ENCODE data around the gene UGT8. TPM values are rescaled to one million over a fixed set of nuclear protein-coding genes. Genes with fewer than 3 reads are reported as not detected.
A peak's percentile ranks its signal among the peaks of the same experiment; 100 is the strongest.

The UGT8 gene
- total RNA-seq, 1 donor from 2014 or later: 12.3 TPM

DNA sequence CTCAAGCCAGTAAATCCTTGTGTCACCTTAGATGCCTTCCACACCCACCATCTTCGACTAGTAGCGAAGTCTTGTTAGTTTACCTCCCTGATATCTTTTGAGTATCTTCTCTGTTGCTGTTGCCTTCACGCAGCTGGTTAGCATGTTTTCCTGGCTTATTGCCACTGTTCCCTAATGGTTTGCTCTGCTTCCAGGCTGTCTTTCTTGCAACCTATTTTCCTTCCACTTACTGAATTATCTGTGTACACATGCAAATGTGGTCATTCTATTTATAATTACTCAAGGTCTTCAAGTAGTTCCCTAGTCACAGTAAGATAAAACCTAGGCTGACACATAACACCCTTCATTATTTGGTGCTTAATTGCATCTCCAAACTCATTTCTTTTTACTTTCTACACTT, 89.5 kb downstream of the UGT8 start:
- TF ChIP-seq, protein P1, sequence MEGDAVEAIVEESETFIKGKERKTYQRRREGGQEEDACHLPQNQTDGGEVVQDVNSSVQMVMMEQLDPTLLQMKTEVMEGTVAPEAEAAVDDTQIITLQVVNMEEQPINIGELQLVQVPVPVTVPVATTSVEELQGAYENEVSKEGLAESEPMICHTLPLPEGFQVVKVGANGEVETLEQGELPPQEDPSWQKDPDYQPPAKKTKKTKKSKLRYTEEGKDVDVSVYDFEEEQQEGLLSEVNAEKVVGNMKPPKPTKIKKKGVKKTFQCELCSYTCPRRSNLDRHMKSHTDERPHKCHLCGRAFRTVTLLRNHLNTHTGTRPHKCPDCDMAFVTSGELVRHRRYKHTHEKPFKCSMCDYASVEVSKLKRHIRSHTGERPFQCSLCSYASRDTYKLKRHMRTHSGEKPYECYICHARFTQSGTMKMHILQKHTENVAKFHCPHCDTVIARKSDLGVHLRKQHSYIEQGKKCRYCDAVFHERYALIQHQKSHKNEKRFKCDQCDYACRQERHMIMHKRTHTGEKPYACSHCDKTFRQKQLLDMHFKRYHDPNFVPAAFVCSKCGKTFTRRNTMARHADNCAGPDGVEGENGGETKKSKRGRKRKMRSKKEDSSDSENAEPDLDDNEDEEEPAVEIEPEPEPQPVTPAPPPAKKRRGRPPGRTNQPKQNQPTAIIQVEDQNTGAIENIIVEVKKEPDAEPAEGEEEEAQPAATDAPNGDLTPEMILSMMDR (IDR thresholded peaks at IDR 0.05; ENCODE audit: insufficient read depth, low read length, poor library complexity, severe bottlenecking): no peak
- Histone ChIP-seq H3K36me3 (ENCODE audit: control insufficient read depth, insufficient read depth, low read length) (no peaks in the 10 kb centered on the region), H3K4me3 (ENCODE audit: low read depth, low read length) (no peak overlapping the region), H3K27me3 (ENCODE audit: control insufficient read depth, insufficient read depth, low read length) (no peaks in the 10 kb centered on the region)
- DNase-seq (ENCODE audit: low read depth): no peak

DNA sequence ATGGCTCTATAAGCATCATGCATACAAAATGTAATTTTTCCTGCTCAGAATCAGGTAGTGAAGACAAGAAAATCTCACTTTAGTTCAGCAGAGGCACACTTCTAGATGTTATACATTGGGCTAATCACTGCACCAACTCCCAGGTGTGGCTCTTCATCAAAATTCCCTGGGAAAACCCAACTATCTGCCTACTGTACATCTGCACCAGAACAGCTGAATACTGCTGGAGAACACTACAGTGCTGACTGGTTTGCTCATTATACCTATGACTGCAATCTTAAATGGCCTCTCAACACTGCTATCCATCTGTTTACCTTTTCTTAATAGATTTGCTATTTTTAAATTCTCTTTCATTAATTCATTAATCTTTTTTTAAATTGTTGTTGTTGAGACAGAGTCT, 92.0 kb downstream of the UGT8 start:
- Histone ChIP-seq H3K4me3 (ENCODE audit: low read depth, low read length) (no peak overlapping the region), H3K36me3 (ENCODE audit: control insufficient read depth, insufficient read depth, low read length) (no peaks in the 10 kb centered on the region), H3K27me3 (ENCODE audit: control insufficient read depth, insufficient read depth, low read length) (no peaks in the 10 kb centered on the region)
- TF ChIP-seq, protein P1 (IDR thresholded peaks at IDR 0.05; ENCODE audit: insufficient read depth, low read length, poor library complexity, severe bottlenecking): no peak
- no peak for DNase-seq (ENCODE audit: low read depth)

DNA sequence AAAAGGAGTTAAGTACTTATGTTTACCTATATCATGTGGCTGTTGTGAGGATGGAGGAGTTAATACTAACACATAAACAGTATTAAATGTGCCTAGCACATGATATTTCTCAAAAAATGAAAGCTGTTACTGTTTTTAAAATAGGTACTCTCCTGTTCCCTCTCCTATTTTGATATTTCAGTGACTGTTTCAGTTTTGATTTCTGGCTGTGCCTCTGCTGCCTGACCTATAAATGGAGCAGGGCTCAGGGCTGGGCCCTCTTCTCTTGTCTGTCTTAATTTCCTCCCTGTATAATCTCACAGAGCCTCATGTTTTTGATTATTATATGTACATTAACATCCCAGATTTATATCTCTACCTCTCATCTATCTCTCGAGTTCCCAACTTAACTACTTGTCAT, 93.3 kb downstream of the UGT8 start:
- Histone ChIP-seq H3K36me3 (ENCODE audit: control insufficient read depth, insufficient read depth, low read length) (no peaks in the 10 kb centered on the region), H3K27me3 (ENCODE audit: control insufficient read depth, insufficient read depth, low read length) (no peaks in the 10 kb centered on the region), H3K4me3 (ENCODE audit: low read depth, low read length) (no peak overlapping the region)
- TF ChIP-seq, protein P1 (IDR thresholded peaks at IDR 0.05; ENCODE audit: insufficient read depth, low read length, poor library complexity, severe bottlenecking): no peak
- DNase-seq (ENCODE audit: low read depth): no peak

DNA sequence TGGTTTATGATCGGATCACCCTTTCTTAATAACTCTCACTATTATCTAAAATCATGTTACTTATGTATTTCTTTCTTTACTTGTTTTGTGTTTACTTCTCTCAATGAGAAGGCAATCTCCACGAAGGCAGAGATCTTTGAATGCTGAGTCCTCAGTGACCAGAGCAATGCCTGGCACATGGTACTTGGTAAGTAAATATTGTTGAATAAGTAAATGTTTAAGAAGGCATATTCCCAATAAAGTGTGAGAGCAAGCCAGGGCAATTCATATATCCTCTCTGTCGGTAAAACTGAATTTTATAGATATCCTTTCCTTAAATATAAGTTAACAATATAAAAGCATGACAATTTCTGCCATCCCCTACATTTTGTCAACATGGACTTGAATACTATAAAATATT, 94.4 kb downstream of the UGT8 start:
- no peaks in the 10 kb centered on the region for H3K27me3 ChIP-seq (ENCODE audit: control insufficient read depth, insufficient read depth, low read length)
- H3K4me3 ChIP-seq (ENCODE audit: low read depth, low read length): no peak overlapping the region
- no peak for DNase-seq (ENCODE audit: low read depth)
- TF ChIP-seq, protein P1 (IDR thresholded peaks at IDR 0.05; ENCODE audit: insufficient read depth, low read length, poor library complexity, severe bottlenecking): no peak
- H3K36me3 ChIP-seq (ENCODE audit: control insufficient read depth, insufficient read depth, low read length): no peaks in the 10 kb centered on the region

DNA sequence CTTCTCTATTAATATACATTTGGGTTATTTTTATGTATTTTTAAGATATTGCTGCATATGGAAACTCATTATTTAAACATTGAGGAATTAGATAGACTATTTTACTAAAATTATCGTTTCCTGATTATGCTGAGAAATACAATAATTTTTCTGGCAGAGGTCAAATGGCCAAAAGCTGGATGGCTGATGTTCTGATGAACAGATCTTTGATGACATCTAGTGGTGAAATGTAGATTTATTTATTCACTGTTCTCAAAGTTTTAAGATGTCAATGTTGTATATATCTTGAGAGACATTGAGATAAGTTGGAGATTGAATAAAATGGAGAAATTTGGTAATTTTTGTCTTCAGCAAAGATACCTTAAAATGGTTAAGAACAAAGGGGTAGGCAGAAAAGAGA, 96.2 kb downstream of the UGT8 start:
- TF ChIP-seq, protein P1 (IDR thresholded peaks at IDR 0.05; ENCODE audit: insufficient read depth, low read length, poor library complexity, severe bottlenecking): peak; percentile 29
- no peak for DNase-seq (ENCODE audit: low read depth)
- Histone ChIP-seq H3K27me3 (ENCODE audit: control insufficient read depth, insufficient read depth, low read length) (no peaks in the 10 kb centered on the region), H3K36me3 (ENCODE audit: control insufficient read depth, insufficient read depth, low read length) (no peaks in the 10 kb centered on the region), H3K4me3 (ENCODE audit: low read depth, low read length) (no peak overlapping the region)

DNA sequence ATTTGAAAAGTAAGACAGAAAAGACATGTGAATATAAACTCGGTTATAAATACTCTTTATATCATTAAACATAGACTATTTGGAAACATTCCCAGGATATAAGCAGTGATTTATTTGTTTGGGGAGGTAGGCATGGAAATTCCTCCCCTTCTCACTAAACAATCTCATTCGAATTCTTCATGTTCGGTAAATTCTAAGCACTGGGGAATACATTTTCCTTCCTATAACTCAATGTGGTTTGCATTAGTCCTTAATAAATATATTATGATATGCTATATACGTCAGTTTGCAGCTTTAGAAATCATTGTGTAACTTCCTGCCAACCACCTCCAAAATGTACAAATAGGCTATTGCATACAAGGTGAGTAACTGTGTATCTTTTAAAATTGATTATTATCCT, 99.6 kb downstream of the UGT8 start:
- Histone ChIP-seq H3K36me3 (ENCODE audit: control insufficient read depth, insufficient read depth, low read length) (no peaks in the 10 kb centered on the region), H3K4me3 (ENCODE audit: low read depth, low read length) (no peak overlapping the region), H3K27me3 (ENCODE audit: control insufficient read depth, insufficient read depth, low read length) (no peaks in the 10 kb centered on the region)
- no peak for DNase-seq (ENCODE audit: low read depth)
- TF ChIP-seq, protein P1 (IDR thresholded peaks at IDR 0.05; ENCODE audit: insufficient read depth, low read length, poor library complexity, severe bottlenecking): no peak

All from kidney epithelial cell (primary cell).